WTC11 (cell line): ENCODE measurements around the gene CCDC34. TPM values are rescaled to one million over a fixed set of nuclear protein-coding genes. Genes with fewer than 3 reads are reported as not detected.

Experiments used
- ATAC-seq: fragments of 200-7000 bp; cut with Tn5 transposase; 2 replicates; pipeline ENCODE4 v1.10.0; 2021; ENCODE audit warnings: mild to moderate bottlenecking, moderate library complexity
- CTCF ChIA-PET: fragments of 300-600 bp; sonication (Branson Sonifier 250); formaldehyde crosslinking; loops from one replicate; lab custom pipeline; 2021; ENCODE audit warnings: antibody characterized with exemption; lab: Charles Lee
- POLR2A ChIA-PET: fragments of 350-600 bp; sonication (Branson Sonifier 250); formaldehyde crosslinking; loops from one replicate; lab custom pipeline; 2021; ENCODE audit warnings: antibody characterized with exemption; lab: Charles Lee
- DNase-seq: peaks from one replicate; pipeline ENCODE4 v3.0.0; 2021; ENCODE audit warnings: low spot score
- H3K27ac Mint-ChIP-seq: 2 replicates; pipeline ENCODE4 v1.8.0; 2021; ENCODE audit warnings: mixed read lengths
- H3K27me3 Mint-ChIP-seq: 2 replicates; pipeline ENCODE4 v1.8.0; 2021; ENCODE audit warnings: low read depth, mild to moderate bottlenecking, moderate library complexity, mixed read lengths
- H3K36me3 Mint-ChIP-seq: 2 replicates; pipeline ENCODE4 v1.8.0; 2021; ENCODE audit warnings: mixed read lengths
- H3K4me1 Mint-ChIP-seq: 2 replicates; pipeline ENCODE4 v1.8.0; 2022; ENCODE audit warnings: mixed read lengths
- H3K4me3 Mint-ChIP-seq: 2 replicates; pipeline ENCODE4 v1.8.0; 2021; ENCODE audit warnings: mild to moderate bottlenecking, moderate library complexity, mixed read lengths
- H3K9me3 Mint-ChIP-seq: 2 replicates; pipeline ENCODE4 v1.8.0; 2021; ENCODE audit warnings: mixed read lengths
- ATF1 ChIP-seq: sonication (generic); formaldehyde crosslinking; IDR thresholded peaks from 2 replicates; pipeline ENCODE4 v1.8.1; 2023; ENCODE audit warnings: mild to moderate bottlenecking, moderate library complexity, missing genetic modification reagents
- ATF6 ChIP-seq: sonication (generic); formaldehyde crosslinking; IDR thresholded peaks from 2 replicates; pipeline ENCODE4 v1.8.1; 2023; ENCODE audit warnings: mild to moderate bottlenecking, missing genetic modification reagents
- CREB1 ChIP-seq: sonication (generic); formaldehyde crosslinking; IDR thresholded peaks from 2 replicates; pipeline ENCODE4 v1.8.0; 2023; ENCODE audit warnings: mild to moderate bottlenecking, missing genetic modification reagents
- CREM ChIP-seq: sonication (generic); formaldehyde crosslinking; IDR thresholded peaks from 2 replicates; pipeline ENCODE4 v1.8.1; 2022; ENCODE audit warnings: mild to moderate bottlenecking, missing genetic modification reagents, moderate library complexity
- CTCF ChIP-seq: fragments of 200-600 bp; IDR thresholded peaks from 2 replicates; pipeline ENCODE4 v1.8.0; 2022; ENCODE audit warnings: antibody characterized with exemption
- E2F4 ChIP-seq: sonication (generic); formaldehyde crosslinking; IDR thresholded peaks from 2 replicates; pipeline ENCODE4 v1.8.1; 2022; ENCODE audit warnings: low read depth, mild to moderate bottlenecking, moderate library complexity, missing genetic modification reagents, borderline replicate concordance
- EMX1 ChIP-seq: fragments of 250-450 bp; sonication (Bioruptor Pico); IDR thresholded peaks from 2 replicates; pipeline ENCODE4 v1.8.0; 2021; ENCODE audit warnings: mild to moderate bottlenecking
- ESRRA ChIP-seq: sonication (generic); formaldehyde crosslinking; IDR thresholded peaks from 2 replicates; pipeline ENCODE4 v1.8.1; 2022; ENCODE audit warnings: mild to moderate bottlenecking, missing genetic modification reagents, borderline replicate concordance
- FOXJ3 ChIP-seq: sonication (generic); formaldehyde crosslinking; IDR thresholded peaks from 2 replicates; pipeline ENCODE4 v1.9.0; 2021; ENCODE audit warnings: missing genetic modification reagents, mild to moderate bottlenecking, borderline replicate concordance
- GABPB1 ChIP-seq: sonication (generic); formaldehyde crosslinking; IDR thresholded peaks from 2 replicates; pipeline ENCODE4 v1.8.1; 2023; ENCODE audit warnings: mild to moderate bottlenecking, missing genetic modification reagents
- HMGA2 ChIP-seq: fragments of 250-450 bp; sonication (Bioruptor Pico); IDR thresholded peaks from 2 replicates; pipeline ENCODE4 v1.4.0; 2021; ENCODE audit warnings: mild to moderate bottlenecking, moderate library complexity
- JAZF1 ChIP-seq: fragments of 250-450 bp; sonication (Bioruptor Pico); IDR thresholded peaks from 2 replicates; pipeline ENCODE4 v1.9.0; 2021; ENCODE audit warnings: moderate library complexity, mild to moderate bottlenecking, inconsistent platforms
- PREB ChIP-seq: sonication (generic); formaldehyde crosslinking; IDR thresholded peaks from 2 replicates; pipeline ENCODE4 v1.8.1; 2022; ENCODE audit warnings: mild to moderate bottlenecking, missing genetic modification reagents, moderate library complexity, borderline replicate concordance
- RORB ChIP-seq: fragments of 250-450 bp; sonication (Bioruptor Pico); IDR thresholded peaks from 2 replicates; pipeline ENCODE4 v1.9.0; 2021; ENCODE audit warnings: mild to moderate bottlenecking
- SMAD4 ChIP-seq: sonication (generic); formaldehyde crosslinking; IDR thresholded peaks from 2 replicates; pipeline ENCODE4 v1.8.0; 2022; ENCODE audit warnings: mild to moderate bottlenecking, missing genetic modification reagents
- SP1 ChIP-seq: sonication (generic); formaldehyde crosslinking; conservative IDR thresholded peaks from 2 replicates; pipeline ENCODE4 v1.8.1; 2022; ENCODE audit warnings: missing genetic modification reagents
- TCF7 ChIP-seq: sonication (generic); formaldehyde crosslinking; IDR thresholded peaks from 2 replicates; pipeline ENCODE4 v1.8.0; 2022; ENCODE audit warnings: mild to moderate bottlenecking, low read depth, missing genetic modification reagents, moderate library complexity
- TEAD1 ChIP-seq: sonication (generic); formaldehyde crosslinking; IDR thresholded peaks from 2 replicates; pipeline ENCODE4 v1.8.0; 2022; ENCODE audit warnings: mild to moderate bottlenecking, missing genetic modification reagents
- USF2 ChIP-seq: sonication (generic); formaldehyde crosslinking; IDR thresholded peaks from 2 replicates; pipeline ENCODE4 v1.8.1; 2023; ENCODE audit warnings: mild to moderate bottlenecking, missing genetic modification reagents, moderate library complexity
- ZNF121 ChIP-seq: sonication (generic); formaldehyde crosslinking; IDR thresholded peaks from 2 replicates; pipeline ENCODE4 v1.8.0; 2023; ENCODE audit warnings: missing genetic modification reagents
- ZNF138 ChIP-seq: sonication (generic); formaldehyde crosslinking; conservative IDR thresholded peaks from 2 replicates; pipeline ENCODE4 v1.8.1; 2022; ENCODE audit warnings: mild to moderate bottlenecking, moderate library complexity, missing genetic modification reagents
- ZNF219 ChIP-seq: sonication (generic); formaldehyde crosslinking; IDR thresholded peaks from 2 replicates; pipeline ENCODE4 v1.8.0; 2023; ENCODE audit warnings: missing genetic modification reagents, mild to moderate bottlenecking, borderline replicate concordance
- ZNF263 ChIP-seq: sonication (generic); formaldehyde crosslinking; IDR thresholded peaks from 2 replicates; pipeline ENCODE4 v1.8.1; 2022; ENCODE audit warnings: low read depth, mild to moderate bottlenecking, moderate library complexity, missing genetic modification reagents
- ZNF317 ChIP-seq: sonication (generic); formaldehyde crosslinking; IDR thresholded peaks from 2 replicates; pipeline ENCODE4 v1.8.1; 2023; ENCODE audit warnings: low read depth, mild to moderate bottlenecking, moderate library complexity, missing genetic modification reagents, borderline replicate concordance
- total RNA-seq: library from RNA; stranded (reverse); gene quantifications from 3 replicates; pipeline ENCODE4 v1.2.3, GENCODE V29; 2021
- TF ChIP-seq, protein P1 (sequence below): sonication (generic); formaldehyde crosslinking; IDR thresholded peaks from 2 replicates; pipeline ENCODE4 v1.8.0; 2023; ENCODE audit warnings: missing genetic modification reagents
- TF ChIP-seq, protein P2 (sequence below): fragments of 250-450 bp; sonication (Bioruptor Pico); IDR thresholded peaks from 2 replicates; pipeline ENCODE4 v1.9.0; 2021; ENCODE audit warnings: mild to moderate bottlenecking

CCDC34 gene
- total RNA-seq, 1 experiment from 2014 or later, result 23.7 TPM

- ChIA-PET CTCF (no interaction called here), POLR2A (no interaction called here)
- Mint-ChIP-seq H3K27me3 (peaks cover 6% of the 10 kb centered on the region; the same call in 1 of the 2 replicates), H3K4me3 (no peak overlapping the region), H3K36me3 (peaks cover 31% of the 10 kb centered on the region), H3K9me3 (peaks cover 35% of the 10 kb centered on the region), H3K4me1 (peaks cover 15% of the 10 kb centered on the region), H3K27ac (no peak overlapping the region)
- ATAC-seq (no peak), DNase-seq (no peak)
- TF ChIP-seq ESRRA (CRISPR knock-in tag), result no peak
- no peak for TF ChIP-seq CREM (CRISPR knock-in tag)
- no peak for TF ChIP-seq PREB
- no peak for TF ChIP-seq ZNF219 (CRISPR knock-in tag)
- TF ChIP-seq USF2 (CRISPR knock-in tag), result no peak
- no peak for TF ChIP-seq GABPB1 (CRISPR knock-in tag)
- no peak for TF ChIP-seq HMGA2 (CRISPR knock-in tag)
- no peak for TF ChIP-seq RORB (CRISPR knock-in tag)
- TF ChIP-seq E2F4 (CRISPR knock-in tag), result no peak
- TF ChIP-seq EMX1, result no peak
- TF ChIP-seq FOXJ3 (CRISPR knock-in tag), result no peak
- TF ChIP-seq CREB1 (CRISPR knock-in tag), result no peak
- TF ChIP-seq, protein P1, sequence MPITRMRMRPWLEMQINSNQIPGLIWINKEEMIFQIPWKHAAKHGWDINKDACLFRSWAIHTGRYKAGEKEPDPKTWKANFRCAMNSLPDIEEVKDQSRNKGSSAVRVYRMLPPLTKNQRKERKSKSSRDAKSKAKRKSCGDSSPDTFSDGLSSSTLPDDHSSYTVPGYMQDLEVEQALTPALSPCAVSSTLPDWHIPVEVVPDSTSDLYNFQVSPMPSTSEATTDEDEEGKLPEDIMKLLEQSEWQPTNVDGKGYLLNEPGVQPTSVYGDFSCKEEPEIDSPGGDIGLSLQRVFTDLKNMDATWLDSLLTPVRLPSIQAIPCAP (CRISPR knock-in tag), result no peak
Measured at GRCh38 chr11:27291954-27292636, 70.9 kb downstream of the CCDC34 start.

- POLR2A ChIA-PET, result no interaction called here
- H3K36me3 Mint-ChIP-seq, result peaks cover 31% of the 10 kb centered on the region
- CTCF ChIA-PET, result no interaction called here
- H3K4me1 Mint-ChIP-seq, result peaks cover 15% of the 10 kb centered on the region
- H3K4me3 Mint-ChIP-seq, result no peak overlapping the region
- H3K9me3 Mint-ChIP-seq, result peaks cover 35% of the 10 kb centered on the region
- ATAC-seq (no peak), DNase-seq (peak; percentile 20)
- peaks cover 6% of the 10 kb centered on the region; the same call in 1 of the 2 replicates for H3K27me3 Mint-ChIP-seq
- no peak overlapping the region for H3K27ac Mint-ChIP-seq
- TF ChIP-seq ZNF263 (no peak), E2F4 (CRISPR knock-in tag) (no peak), CREM (CRISPR knock-in tag) (no peak), TEAD1 (CRISPR knock-in tag) (no peak), ZNF121 (no peak), SP1 (CRISPR knock-in tag) (no peak), JAZF1 (CRISPR knock-in tag) (no peak), ZNF317 (no peak), ZNF138 (CRISPR knock-in tag) (no peak), TCF7 (CRISPR knock-in tag) (no peak), ATF1 (CRISPR knock-in tag) (no peak), CTCF (no peak), ATF6 (CRISPR knock-in tag) (no peak), SMAD4 (CRISPR knock-in tag) (no peak)
- TF ChIP-seq, protein P2, sequence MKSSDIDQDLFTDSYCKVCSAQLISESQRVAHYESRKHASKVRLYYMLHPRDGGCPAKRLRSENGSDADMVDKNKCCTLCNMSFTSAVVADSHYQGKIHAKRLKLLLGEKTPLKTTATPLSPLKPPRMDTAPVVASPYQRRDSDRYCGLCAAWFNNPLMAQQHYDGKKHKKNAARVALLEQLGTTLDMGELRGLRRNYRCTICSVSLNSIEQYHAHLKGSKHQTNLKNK (CRISPR knock-in tag), result no peak
Measured at GRCh38 chr11:27291302-27291889, 71.6 kb downstream of the CCDC34 start.
